SK-N-SH (cell line): ENCODE results near the gene HYAL3. TPM values are rescaled to one million over a fixed set of nuclear protein-coding genes. Genes with fewer than 3 reads are reported as not detected.
A peak's percentile ranks its signal among the peaks of the same experiment; 100 is the strongest.

Experiments used
- CTCF ChIA-PET: fragments of 300-600, 350-600 bp; formaldehyde crosslinking; extraction: SDS; loops from one replicate; lab custom pipeline; 2021; lab: Yijun Ruan, JAX
- POLR2A ChIA-PET: fragments of 350-600 bp; sonication (Branson Sonifier 250); formaldehyde crosslinking; extraction: SDS; loops from one replicate; lab custom pipeline; 2020; ENCODE audit warnings: antibody characterized with exemption, inconsistent platforms; lab: Yijun Ruan, JAX
- DNase-seq: peaks from one replicate; pipeline ENCODE4 v3.0.0; 2012
- H2AFZ ChIP-seq: fragments of 200-600 bp; sonication (generic); 2 replicates; pipeline ENCODE4 v1.8.1; 2016; ENCODE audit warnings: antibody characterized with exemption, mild to moderate bottlenecking, low read depth
- H3F3A ChIP-seq: fragments of 200-600 bp; sonication (generic); replicated peaks from 2 replicates; pipeline ENCODE3; 2016; ENCODE audit warnings: antibody characterized with exemption, mild to moderate bottlenecking; ENCODE audit not compliant: insufficient read depth
- H3K27ac ChIP-seq, 2 experiments: fragments of 200-500 bp in 1 of 2; fragments of 200-600 bp in 1 of 2; sonication (Bioruptor generic) in 1 of 2; sonication (generic), shearing (Covaris generic) in 1 of 2; 2 replicates each; pipeline versions ENCODE4 v1.5.1 to v1.6.1; 2014 to 2016; ENCODE audit warnings: low read depth in 2 of 2, inconsistent platforms in 1 of 2, low read length in 1 of 2, mild to moderate bottlenecking in 1 of 2, mixed read lengths in 1 of 2
- H3K27me3 ChIP-seq: fragments of 200-600 bp; sonication (generic), shearing (Covaris generic); 2 replicates; pipeline ENCODE4 v1.6.1; 2016; ENCODE audit warnings: mixed run types; ENCODE audit not compliant: insufficient read depth
- H3K36me3 ChIP-seq, 2 experiments: fragments of 200-500 bp in 1 of 2; fragments of 200-600 bp in 1 of 2; sonication (Bioruptor generic) in 1 of 2; sonication (generic) in 1 of 2; replicated peaks in 1 of 2; 2 replicates each; pipeline versions ENCODE3 to v1.5.1; 2014 to 2016; ENCODE audit warnings: low read length in 1 of 2, mild to moderate bottlenecking in 1 of 2; ENCODE audit not compliant: insufficient read depth in 2 of 2, control insufficient read depth in 1 of 2
- H3K4me1 ChIP-seq, 2 experiments: fragments of 200-500 bp in 1 of 2; fragments of 200-600 bp in 1 of 2; sonication (Bioruptor generic) in 1 of 2; sonication (generic), shearing (Covaris generic) in 1 of 2; 2 replicates each; pipeline versions ENCODE4 v1.5.1 to v1.6.1; 2014 to 2016; ENCODE audit warnings: low read depth in 1 of 2, low read length in 1 of 2, mixed run types in 1 of 2; ENCODE audit not compliant: insufficient read depth in 2 of 2, control insufficient read depth in 1 of 2
- H3K4me2 ChIP-seq: fragments of 200-600 bp; sonication (generic), shearing (Covaris generic); 2 replicates; pipeline ENCODE4 v1.6.1; 2017; ENCODE audit warnings: mixed run types
- H3K4me3 ChIP-seq, 2 experiments: fragments of 200-500 bp in 1 of 2; fragments of 200-600 bp in 1 of 2; sonication (Bioruptor generic) in 1 of 2; sonication (generic), shearing (Covaris generic) in 1 of 2; 2 replicates each; pipeline versions ENCODE4 v1.5.1 to v1.8.1; 2014 to 2016; ENCODE audit warnings: low read depth in 2 of 2, inconsistent platforms in 1 of 2, low read length in 1 of 2, mild to moderate bottlenecking in 1 of 2, mixed read lengths in 1 of 2, moderate library complexity in 1 of 2
- H3K79me2 ChIP-seq: fragments of 200-600 bp; sonication (generic); 2 replicates; pipeline ENCODE4 v1.8.1; 2017; ENCODE audit warnings: mild to moderate bottlenecking; ENCODE audit not compliant: insufficient read depth
- H3K9ac ChIP-seq: fragments of 200-600 bp; sonication (generic); 2 replicates; pipeline ENCODE4 v1.6.1; 2017; ENCODE audit warnings: mixed run types
- H3K9me2 ChIP-seq: fragments of 200-600 bp; sonication (generic); 2 replicates; pipeline ENCODE4 v1.6.1; 2017; ENCODE audit warnings: mixed run types
- H3K9me3 ChIP-seq: fragments of 200-600 bp; sonication (generic); 2 replicates; pipeline ENCODE4 v1.6.1; 2017; ENCODE audit warnings: mixed run types, mild to moderate bottlenecking, moderate library complexity
- H4K20me1 ChIP-seq: fragments of 200-600 bp; sonication (generic); 2 replicates; pipeline ENCODE4 v1.6.1; 2017; ENCODE audit warnings: mild to moderate bottlenecking, mixed run types; ENCODE audit not compliant: insufficient read depth
- CTCF ChIP-seq: fragments of 200-600 bp; sonication (generic); IDR thresholded peaks from 2 replicates; pipeline ENCODE4 v1.6.1; 2017; ENCODE audit warnings: antibody characterized with exemption, mild to moderate bottlenecking, moderate library complexity
- ELF1 ChIP-seq: IDR thresholded peaks from 2 replicates; pipeline ENCODE4 v1.4.0; 2012
- EP300 ChIP-seq, 2 experiments: IDR thresholded peaks; 2 replicates each; pipeline versions ENCODE4 v1.4.0 to v1.6.1; 2012; ENCODE audit warnings: borderline replicate concordance in 1 of 2, low read depth in 1 of 2, low read length in 1 of 2
- EZH2phosphoT487 ChIP-seq: fragments of 200-600 bp; sonication (generic); IDR thresholded peaks from 2 replicates; pipeline ENCODE4 v1.6.1; 2017; ENCODE audit warnings: low read depth, mixed run types, mild to moderate bottlenecking, antibody characterized with exemption, moderate library complexity, borderline replicate concordance
- FOXJ3 ChIP-seq: sonication (generic); formaldehyde crosslinking; IDR thresholded peaks from 2 replicates; pipeline ENCODE4 v1.5.1; 2020; ENCODE audit warnings: mild to moderate bottlenecking, missing genetic modification reagents
- FOXM1 ChIP-seq: IDR thresholded peaks from 2 replicates; pipeline ENCODE4 v1.4.0; 2012; ENCODE audit warnings: low read depth, mild to moderate bottlenecking
- IRF3 ChIP-seq: fragments of 150-350 bp; IDR thresholded peaks from 2 replicates; pipeline ENCODE4 v1.6.1; 2016; ENCODE audit warnings: mild to moderate bottlenecking, low read depth, low read length
- JUND ChIP-seq: IDR thresholded peaks from 2 replicates; pipeline ENCODE4 v1.4.0; 2012
- NRF1 ChIP-seq: IDR thresholded peaks from 2 replicates; pipeline ENCODE4 v1.6.1; 2012; ENCODE audit warnings: low read depth, mild to moderate bottlenecking, low read length
- POLR2AphosphoS5 ChIP-seq: IDR thresholded peaks from 2 replicates; pipeline ENCODE4 v1.6.1; 2012; ENCODE audit warnings: low read depth, low read length
- RAD21 ChIP-seq: IDR thresholded peaks from 2 replicates; pipeline ENCODE4 v1.6.1; 2012; ENCODE audit warnings: mild to moderate bottlenecking, low read length
- RCOR1 ChIP-seq: fragments of 150-350 bp; IDR thresholded peaks from 2 replicates; pipeline ENCODE4 v1.6.1; 2017; ENCODE audit warnings: antibody characterized with exemption, low read length
- RFX5 ChIP-seq: IDR thresholded peaks from 2 replicates; pipeline ENCODE4 v1.6.1; 2012; ENCODE audit warnings: mild to moderate bottlenecking, improper control_type of control experiment, low read length
- SMC3 ChIP-seq: IDR thresholded peaks from 2 replicates; pipeline ENCODE4 v1.6.1; 2012; ENCODE audit warnings: low read depth, low read length, improper control_type of control experiment
- TAF1 ChIP-seq: IDR thresholded peaks from 2 replicates; pipeline ENCODE4 v1.6.1; 2012; ENCODE audit warnings: low read depth, mild to moderate bottlenecking, low read length, moderate library complexity, borderline replicate concordance
- TEAD4 ChIP-seq: IDR thresholded peaks from 2 replicates; pipeline ENCODE4 v1.4.0; 2012; ENCODE audit warnings: mild to moderate bottlenecking, borderline replicate concordance; ENCODE audit not compliant: insufficient read depth
- WGBS: methylation state at CpG from one replicate; pipeline ENCODE4 v1.1.6; 2017; ENCODE audit warnings: low lambda C conversion rate; 5-methylcytosine and 5-hydroxymethylcytosine counted together
- polyA plus RNA-seq, 3 experiments: library from polyadenylated mRNA; depleted of rRNA; stranded (reverse); fragments of >200 nt; gene quantifications; 2 replicates each; pipeline ENCODE4 v1.2.3, GENCODE V29; 2012
- TF ChIP-seq, protein P1 (sequence below): IDR thresholded peaks from 2 replicates; pipeline ENCODE4; 2012
- TF ChIP-seq, protein P2 (sequence below): IDR thresholded peaks from 2 replicates; pipeline ENCODE4 v1.4.0; 2012; ENCODE audit warnings: low read depth

Gene HYAL3
- polyA plus RNA-seq, 1 of the 3 experiments (the other 2 are of a cell fraction), result 7.8 TPM

DNA sequence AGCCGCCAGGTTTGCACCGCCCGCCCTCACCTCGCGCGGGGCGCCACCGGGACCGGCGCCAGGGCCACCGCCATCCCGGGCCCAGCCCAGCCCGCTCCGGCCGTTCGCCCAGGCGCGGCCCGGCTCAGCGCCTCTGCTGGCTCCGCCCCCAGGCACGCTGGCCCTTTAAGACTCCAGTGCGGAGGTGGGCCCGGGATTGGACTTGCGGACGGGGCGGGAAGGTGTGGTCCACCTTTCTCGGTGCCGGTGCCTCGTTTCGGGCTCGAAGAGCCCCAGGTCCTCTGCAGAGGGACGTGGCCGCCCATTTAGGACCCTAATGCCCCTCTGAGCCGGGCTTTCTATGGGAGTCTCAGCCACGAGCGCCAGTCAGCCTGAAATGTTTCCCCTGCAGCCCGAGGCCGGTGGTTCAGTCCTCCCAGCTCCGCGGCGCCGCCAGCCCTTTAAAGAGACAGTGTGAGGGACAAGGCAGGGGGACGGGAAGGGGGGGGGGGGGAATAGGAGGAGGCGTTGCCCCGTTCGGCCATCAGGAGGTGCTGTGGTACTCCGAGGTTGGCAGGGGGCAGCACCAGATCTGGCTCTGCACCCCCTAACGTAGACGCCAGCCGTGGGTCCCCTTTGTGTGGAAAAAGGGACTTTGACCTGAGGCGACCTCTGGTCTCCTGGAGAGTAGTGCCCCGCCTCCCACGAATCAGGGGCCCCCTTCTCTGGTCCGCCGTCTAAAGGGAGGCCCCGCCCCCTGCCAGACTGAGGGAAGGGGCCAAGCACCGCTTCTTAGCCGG lies 22.3 kb upstream of the HYAL3 start:
- POLR2A ChIA-PET, result interaction anchor here (0.6 to 1.8 kb wide), 5 partner anchors 13 to 29 kb away, joined by 3 to 5 read pairs (median 3); partner anchors contain the start of genes HYAL3, IFRD2 and NAA80
- WGBS, result 13% methylated on average over 12 of the region's 59 CpGs
- H3K9ac ChIP-seq, result peak overlapping the region; percentile 93

DNA sequence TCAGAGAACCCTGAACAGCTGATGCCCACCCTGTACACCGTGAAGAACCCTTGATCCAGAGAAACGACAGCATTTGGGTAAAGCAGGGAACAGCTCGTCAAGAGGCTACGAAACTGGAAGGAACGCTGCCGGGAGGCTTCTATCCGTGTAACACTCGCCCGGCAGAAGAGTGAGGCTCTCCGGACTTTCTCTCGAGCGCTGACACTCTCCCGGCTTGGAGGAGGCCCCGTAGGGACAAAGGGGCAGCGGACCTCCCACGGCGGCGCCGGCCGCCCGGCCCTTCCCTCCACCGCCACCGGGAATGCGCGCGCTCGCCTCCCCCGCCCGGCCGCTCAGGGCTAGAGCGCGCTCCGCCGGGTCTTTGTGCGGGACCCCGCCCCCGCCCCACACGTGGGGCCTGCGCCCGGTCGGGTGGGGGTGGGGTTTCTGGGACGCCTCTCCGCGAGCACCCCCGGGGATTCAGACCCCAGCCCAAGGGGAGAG lies 21.7 kb upstream of the HYAL3 start:
- POLR2A ChIA-PET, result interaction anchor here (0.6 to 1.8 kb wide), 6 partner anchors 14 to 29 kb away, joined by 3 to 5 read pairs (median 3); partner anchors contain the start of genes HYAL3, IFRD2 and NAA80
- TF ChIP-seq TAF1 (0 out of 2 replicates have a peak, but pooled peaks have one; percentile 22), ELF1 (no peak), RCOR1 (no peak), JUND (no peak), TEAD4 (no peak), NRF1 (no peak), FOXJ3 (CRISPR knock-in tag) (no peak), EZH2phosphoT487 (no peak), EP300 (IDR thresholded peaks at IDR 0.05; ENCODE audit: borderline replicate concordance in 1 of 2, low read depth in 1 of 2, low read length in 1 of 2) (no peak), RAD21 (no peak), IRF3 (no peak)
- TF ChIP-seq, protein P1, sequence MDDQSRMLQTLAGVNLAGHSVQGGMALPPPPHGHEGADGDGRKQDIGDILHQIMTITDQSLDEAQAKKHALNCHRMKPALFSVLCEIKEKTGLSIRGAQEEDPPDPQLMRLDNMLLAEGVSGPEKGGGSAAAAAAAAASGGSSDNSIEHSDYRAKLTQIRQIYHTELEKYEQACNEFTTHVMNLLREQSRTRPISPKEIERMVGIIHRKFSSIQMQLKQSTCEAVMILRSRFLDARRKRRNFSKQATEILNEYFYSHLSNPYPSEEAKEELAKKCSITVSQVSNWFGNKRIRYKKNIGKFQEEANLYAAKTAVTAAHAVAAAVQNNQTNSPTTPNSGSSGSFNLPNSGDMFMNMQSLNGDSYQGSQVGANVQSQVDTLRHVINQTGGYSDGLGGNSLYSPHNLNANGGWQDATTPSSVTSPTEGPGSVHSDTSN, result no peak
- TF ChIP-seq, protein P2, sequence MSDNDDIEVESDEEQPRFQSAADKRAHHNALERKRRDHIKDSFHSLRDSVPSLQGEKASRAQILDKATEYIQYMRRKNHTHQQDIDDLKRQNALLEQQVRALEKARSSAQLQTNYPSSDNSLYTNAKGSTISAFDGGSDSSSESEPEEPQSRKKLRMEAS, result peak; percentile 58

More for the DNA sequence above, 22.3 kb upstream of the HYAL3 start:
- Histone ChIP-seq H3K79me2 (peaks cover 46% of the 10 kb centered on the region), H4K20me1 (no peaks in the 10 kb centered on the region), H3K4me2 (peak overlapping the region; percentile 80), H3F3A (peaks cover 10% of the 10 kb centered on the region), H3K36me3 (peaks cover 11 to 49% of the 10 kb centered on the region in 2 experiments), H3K9me2 (no peaks in the 10 kb centered on the region), H3K9me3 (no peaks in the 10 kb centered on the region), H2AFZ (peak overlapping the region; percentile 94), H3K4me3 (peak overlapping the region; percentile 92 to 94), H3K27ac (peak overlapping the region; percentile 92 to 94), H3K4me1 (peaks cover 0 to 40% of the 10 kb centered on the region in 2 experiments; a peak in 2 of 4 replicates), H3K27me3 (no peaks in the 10 kb centered on the region)
- CTCF ChIA-PET, result interaction anchor here (0.5 to 6.0 kb wide), 14 partner anchors 14 to 221 kb away, joined by 3 to 60 read pairs (median 4); partner anchors contain the start of genes HYAL1, HYAL3, IFRD2 and NAA80
- peak; percentile 96 for DNase-seq
- TF ChIP-seq EP300 (IDR thresholded peaks at IDR 0.05; ENCODE audit: borderline replicate concordance in 1 of 2, low read depth in 1 of 2, low read length in 1 of 2) (peak in 1 of 2 experiments; percentile 70; a peak in 1 of 4 replicates), POLR2AphosphoS5 (peak; percentile 74), SMC3 (no peak), CTCF (peak; percentile 61), FOXM1 (0 out of 2 replicates have a peak, but pooled peaks have one; percentile 58), RFX5 (no peak)
- TF ChIP-seq, protein P2, result peak; percentile 84

More for the DNA sequence above, 21.7 kb upstream of the HYAL3 start:
- H3K36me3 ChIP-seq, result peaks cover 15 to 45% of the 10 kb centered on the region in 2 experiments
- H3K9me2 ChIP-seq, result no peaks in the 10 kb centered on the region
- H3K27ac ChIP-seq, result peak overlapping the region; percentile 92 to 94
- peaks cover 0 to 40% of the 10 kb centered on the region in 2 experiments; a peak in 2 of 4 replicates for H3K4me1 ChIP-seq
- no peaks in the 10 kb centered on the region for H3K9me3 ChIP-seq
- peak; percentile 95 for DNase-seq
- peak overlapping the region; percentile 94 for H2AFZ ChIP-seq
- H3K4me3 ChIP-seq, result peak overlapping the region; percentile 92 to 94
- no peaks in the 10 kb centered on the region for H3K27me3 ChIP-seq
- 0% methylated on average over 14 of the region's 45 CpGs for WGBS
- CTCF ChIA-PET, result interaction anchor here (0.5 to 6.0 kb wide), 14 partner anchors 14 to 222 kb away, joined by 3 to 60 read pairs (median 4); partner anchors contain the start of genes HYAL1, HYAL3, IFRD2 and NAA80
- H4K20me1 ChIP-seq, result no peaks in the 10 kb centered on the region
- H3K4me2 ChIP-seq, result peak overlapping the region; percentile 80
- H3F3A ChIP-seq, result peaks cover 10% of the 10 kb centered on the region
- H3K9ac ChIP-seq, result peak overlapping the region; percentile 93
- peaks cover 41% of the 10 kb centered on the region for H3K79me2 ChIP-seq
